GM18520 (cell line): ENCODE measurements around the gene ERO1A.
"Not testable (repeated sequence)": the region's sequence is repeated elsewhere in the genome, so short reads cannot be mapped to it uniquely, and the experiment has no call there.

Experiments
- ATAC-seq: cut with Tn5 transposase; IDR thresholded peaks from one replicate; pipeline ENCODE4 v1.9.1; 2021; ENCODE audit not compliant: unreplicated experiment

Gene ERO1A

GRCh38 chr14:52695481-52696091, at the start of gene ERO1A:
ERO1A (minus strand) TSS chr14:52695558; CDS start chr14:52695481, 77 bp downstream.
- ATAC-seq, result peak; percentile 71

GRCh38 chr14:52741865-52742264, 46.5 kb upstream of the ERO1A start:
- peak; percentile 22 for ATAC-seq

GRCh38 chr14:52740751-52741150, 45.4 kb upstream of the ERO1A start:
- ATAC-seq, result no peak

- no peak for ATAC-seq
These were observed 43.1 kb upstream of the ERO1A start for GRCh38 chr14:52738409-52738808.

- ATAC-seq, result no peak
These were observed 40.6 kb upstream of the ERO1A start for GRCh38 chr14:52735921-52736489.

GRCh38 chr14:52733824-52734223, 38.5 kb upstream of the ERO1A start:
- no peak for ATAC-seq

GRCh38 chr14:52730709-52731111, 35.4 kb upstream of the ERO1A start:
- ATAC-seq, result no peak

- ATAC-seq, result peak; percentile 91
These were observed 34.8 kb upstream of the ERO1A start, which contains the start of gene STYX for GRCh38 chr14:52729925-52730708. STYX (plus strand) TSS chr14:52730166; CDS start chr14:52730475, 309 bp downstream.

- ATAC-seq, result no peak
These were observed 34.2 kb upstream of the ERO1A start for GRCh38 chr14:52729585-52729924.

- ATAC-seq, result not testable (repeated sequence)
These were observed 33.7 kb upstream of the ERO1A start for GRCh38 chr14:52729035-52729434.

- ATAC-seq, result not testable (repeated sequence)
These were observed 32.2 kb upstream of the ERO1A start for GRCh38 chr14:52727509-52727908.

GRCh38 chr14:52724360-52724644, 28.9 kb upstream of the ERO1A start:
- no peak for ATAC-seq

GRCh38 chr14:52723514-52724359, 28.4 kb upstream of the ERO1A start:
- no peak for ATAC-seq

GRCh38 chr14:52716155-52716554, 20.8 kb upstream of the ERO1A start:
- no peak for ATAC-seq

- ATAC-seq, result no peak
These were observed 16.3 kb upstream of the ERO1A start for GRCh38 chr14:52711666-52712065.

- peak; percentile 94 for ATAC-seq
These were observed 11.7 kb upstream of the ERO1A start, which contains the start of gene PSMC6 for GRCh38 chr14:52706724-52707706. PSMC6 (plus strand) TSS chr14:52707200; CDS start chr14:52707220, 20 bp downstream.

GRCh38 chr14:52706286-52706685, 10.9 kb upstream of the ERO1A start:
- ATAC-seq, result no peak

- ATAC-seq, result no peak
These were observed 8.3 kb upstream of the ERO1A start for GRCh38 chr14:52703664-52704063.

GRCh38 chr14:52703225-52703624, 7.9 kb upstream of the ERO1A start:
- no peak for ATAC-seq

- ATAC-seq, result no peak
These were observed 5.9 kb upstream of the ERO1A start for GRCh38 chr14:52701223-52701622.
